HG03439 (cell line): ENCODE data around the gene GPNMB.
"Not testable (repeated sequence)": the region's sequence is repeated elsewhere in the genome, so short reads cannot be mapped to it uniquely, and the experiment has no call there.

Source experiments
- ATAC-seq: cut with Tn5 transposase; IDR thresholded peaks from one replicate; pipeline ENCODE4 v1.9.1; 2021; ENCODE audit warnings: mild to moderate bottlenecking, moderate library complexity; ENCODE audit not compliant: unreplicated experiment

Gene GPNMB

DNA sequence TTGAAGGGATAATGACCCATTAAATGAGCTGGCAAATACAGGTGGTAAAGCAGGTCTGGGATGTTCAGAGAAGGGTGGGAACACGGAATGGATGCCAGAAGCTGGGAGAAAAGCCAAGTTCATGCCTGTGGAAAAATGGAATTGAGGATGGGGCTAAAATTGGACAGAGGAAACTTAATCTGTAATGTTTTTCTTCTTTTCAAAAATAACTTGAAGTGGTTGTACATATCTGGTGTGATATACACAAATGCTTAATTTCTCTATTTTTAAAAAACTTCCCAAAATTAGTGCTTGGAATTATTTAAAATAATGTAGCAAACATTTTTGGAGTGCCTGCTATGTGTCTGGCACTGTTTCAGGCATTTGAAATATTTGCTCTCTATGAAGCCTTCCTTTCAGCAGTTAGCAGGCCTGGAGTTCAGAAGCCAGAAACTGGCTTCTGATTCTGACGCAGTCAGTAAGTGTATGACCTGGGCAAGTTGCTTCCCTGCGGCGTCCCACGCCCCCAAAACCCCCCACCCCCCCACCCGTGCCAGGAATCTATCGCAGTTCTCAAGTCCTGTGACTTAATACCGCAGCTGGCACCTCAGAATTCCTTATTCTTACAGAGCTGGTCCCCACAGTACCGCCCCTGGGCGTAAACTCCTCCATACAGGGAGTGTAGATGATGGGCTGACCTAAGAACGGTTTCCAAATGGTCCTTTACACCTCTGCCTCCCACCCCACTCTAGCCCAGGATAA is 51.7 kb downstream of the GPNMB start:
- no peak for ATAC-seq

DNA sequence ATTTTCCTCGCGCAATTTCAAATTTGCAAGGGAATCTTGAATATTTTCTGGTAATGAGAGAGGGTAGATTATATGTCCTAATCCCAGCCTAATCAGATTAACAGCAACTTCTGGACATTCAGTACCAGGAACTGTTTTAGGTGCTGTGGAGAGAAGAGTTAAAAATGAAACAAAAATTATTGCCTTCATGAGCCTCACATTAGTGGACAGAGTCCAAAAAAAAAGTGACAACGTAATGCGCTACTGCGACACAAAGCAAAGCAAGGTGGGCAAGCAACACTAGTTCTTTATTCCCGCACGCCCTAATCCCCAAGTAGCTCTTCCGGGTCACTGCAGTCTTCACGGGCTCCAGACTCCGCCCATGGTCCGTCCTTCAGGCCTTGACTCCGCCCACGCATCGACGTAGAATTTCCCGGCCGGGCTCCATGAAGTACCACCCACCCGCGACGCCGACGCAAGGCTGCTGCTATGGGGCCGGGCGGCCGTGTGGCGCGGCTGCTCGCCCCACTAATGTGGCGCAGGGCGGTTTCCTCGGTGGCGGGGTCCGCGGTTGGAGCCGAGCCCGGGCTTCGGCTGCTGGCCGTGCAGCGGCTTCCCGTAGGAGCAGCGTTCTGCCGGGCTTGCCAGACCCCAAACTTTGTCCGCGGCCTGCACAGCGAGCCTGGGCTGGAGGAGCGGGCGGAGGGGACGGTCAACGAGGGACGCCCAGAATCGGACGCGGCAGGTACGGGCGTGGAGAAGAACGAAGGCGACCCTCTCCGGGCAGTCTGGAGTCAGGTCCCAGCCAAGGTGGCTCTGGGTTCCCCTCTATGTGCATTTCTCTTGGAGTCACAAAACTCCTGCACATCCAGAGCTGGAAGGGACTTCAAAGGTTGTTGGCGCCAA is 52.6 kb downstream of the GPNMB start, which contains the start of gene MALSU1:
MALSU1 (plus strand) TSS at position 455 of the 885 bp plus-strand sequence; CDS start at position 469, 14 bp downstream.
- ATAC-seq: peak; percentile 98

DNA sequence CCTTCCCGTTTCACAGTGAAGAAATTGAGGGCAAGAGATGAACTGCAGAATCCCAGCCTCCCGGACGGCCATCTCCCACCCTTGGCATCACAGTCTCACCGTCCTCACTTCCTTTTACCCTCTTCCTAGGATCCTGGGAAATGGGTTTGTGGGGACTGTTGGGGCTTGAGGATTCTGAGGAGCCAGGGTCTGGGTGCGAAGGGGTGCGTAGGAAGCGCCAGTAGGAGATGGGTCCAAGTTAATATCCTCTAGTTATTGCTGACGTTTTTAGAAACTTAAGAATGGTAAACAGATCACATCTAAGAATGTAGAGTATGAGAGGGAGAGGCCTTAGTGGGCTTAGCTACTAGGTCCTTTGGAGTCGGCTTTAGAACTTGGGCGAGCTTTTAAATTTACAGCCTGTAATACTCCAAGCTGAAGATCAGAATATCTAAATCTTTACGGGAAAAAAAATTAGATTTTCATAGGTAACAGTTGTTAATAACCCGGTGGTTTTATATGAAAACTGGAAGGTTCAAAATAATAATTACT is 53.3 kb downstream of the GPNMB start:
- peak; percentile 3 for ATAC-seq

DNA sequence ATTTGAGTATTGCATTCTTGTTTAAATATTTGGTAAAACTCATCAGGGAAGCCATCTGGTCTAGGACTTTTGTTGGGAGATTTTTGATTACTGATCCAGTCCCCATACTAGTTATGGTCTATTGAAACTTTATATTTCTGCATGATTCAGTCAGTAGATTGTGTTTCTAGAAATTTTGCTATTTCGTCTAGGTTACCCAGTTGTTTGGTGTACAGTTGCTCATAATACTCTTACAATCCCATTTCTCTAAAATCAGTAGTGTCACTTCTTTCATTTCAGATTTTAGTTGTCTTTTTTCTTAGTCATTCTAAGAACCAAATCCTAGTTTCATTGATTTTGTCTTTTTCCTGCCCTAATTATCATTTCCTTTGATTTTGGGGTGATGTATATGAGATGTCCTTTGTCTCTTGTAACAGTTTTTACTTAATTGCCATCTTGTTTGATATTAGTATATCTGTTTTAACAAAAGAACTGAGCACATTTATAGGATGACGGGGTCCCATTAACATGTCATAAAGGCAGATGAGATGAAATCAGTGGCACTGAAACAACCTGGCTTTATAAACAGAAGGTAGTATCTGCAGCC is 60.5 kb downstream of the GPNMB start:
- ATAC-seq: no peak

DNA sequence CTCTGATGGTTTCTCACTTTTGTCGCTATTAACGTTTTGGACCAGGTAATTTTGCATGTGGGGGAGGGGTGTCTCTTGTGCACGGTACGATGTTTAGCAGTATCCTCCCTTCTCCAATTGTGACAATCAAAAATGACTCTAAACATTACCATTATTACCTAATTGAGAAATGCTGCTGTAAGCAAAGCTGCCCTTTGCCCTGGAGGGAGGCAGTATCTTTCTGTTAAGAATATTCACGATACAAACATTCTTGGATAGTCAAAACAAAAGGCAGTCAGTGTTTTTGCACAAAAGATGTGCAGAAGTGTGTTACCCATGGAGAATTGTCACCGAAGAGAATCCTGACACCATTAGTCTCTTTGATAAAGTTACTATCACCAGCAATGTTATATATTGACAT is 62.2 kb downstream of the GPNMB start:
- no peak for ATAC-seq

DNA sequence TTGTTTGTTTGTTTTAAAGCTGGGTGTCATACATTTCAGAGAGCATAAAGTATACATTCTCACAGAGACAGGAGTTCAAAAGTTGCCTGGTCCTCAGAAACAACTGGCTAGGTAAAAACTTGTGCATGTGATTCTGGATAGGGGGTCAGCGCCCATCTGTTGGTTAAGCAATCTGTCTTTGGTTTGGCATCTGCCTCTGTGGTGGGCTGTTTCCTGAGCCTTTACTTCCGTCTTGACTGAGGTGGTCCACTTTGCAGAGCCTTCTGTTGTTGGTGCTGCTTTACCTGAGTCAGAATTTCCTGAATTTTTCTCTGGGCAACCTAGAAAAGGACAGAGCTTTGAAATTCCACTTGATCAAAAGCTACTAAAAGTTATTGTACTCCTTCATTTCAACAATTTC is 65.6 kb downstream of the GPNMB start:
- ATAC-seq: not testable (repeated sequence)

DNA sequence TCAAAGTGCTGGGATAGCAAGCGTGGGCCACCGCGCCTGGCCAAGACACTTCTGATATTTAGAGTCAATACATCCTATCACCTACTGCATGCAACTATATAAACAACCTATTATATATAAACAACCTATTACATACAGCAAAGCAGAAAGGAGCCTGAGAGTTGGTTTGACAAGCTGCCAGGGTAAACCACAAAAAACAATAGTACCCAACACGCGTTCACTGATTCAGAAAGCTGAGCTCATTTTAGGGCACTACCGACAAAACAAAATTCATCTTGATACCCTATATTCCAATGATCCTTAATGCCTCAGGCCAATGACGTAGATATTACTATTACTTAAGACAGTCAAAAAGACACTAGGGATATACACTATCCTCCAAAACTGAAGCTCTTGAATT is 68.8 kb downstream of the GPNMB start:
- ATAC-seq: no peak
